ENCODE data around the gene KCNQ2. TPM values are rescaled to one million over a fixed set of nuclear protein-coding genes. Genes with fewer than 3 reads are reported as not detected.

Gene KCNQ2
- total and polyA plus RNA-seq, 5 experiments from 2014 or later: 0.30 to 0.49 TPM; not detected in 3

DNA sequence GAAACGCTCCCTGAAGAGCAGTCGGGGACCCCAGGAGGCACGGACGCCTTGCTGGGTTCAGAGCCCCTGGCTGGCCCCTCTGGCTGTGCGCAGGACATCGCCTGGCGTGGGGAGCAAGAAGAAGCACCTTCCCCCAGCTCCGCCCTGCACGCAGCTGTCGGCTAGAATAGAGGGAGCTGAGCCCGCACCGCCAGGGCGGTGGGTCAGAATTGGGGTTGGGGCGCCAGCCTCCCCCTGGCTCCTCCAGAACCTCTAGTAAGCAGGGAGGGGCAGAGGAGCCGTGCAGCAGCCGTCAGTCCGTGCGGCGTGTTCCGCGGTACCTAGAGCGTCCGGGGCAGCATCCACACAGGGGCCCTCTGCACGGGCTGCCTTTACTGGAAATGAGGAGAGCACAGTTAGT is 53.2 kb downstream of the KCNQ2 start:
- Mint-ChIP-seq H3K4me3 (no peak overlapping the region), H3K27ac (no peak overlapping the region), H3K4me1 (no peaks in the 10 kb centered on the region), H3K27me3 (peaks cover 0 to 17% (median 0%) of the 10 kb centered on the region in 5 donors), H3K36me3 (no peaks in the 10 kb centered on the region), H3K9me3 (no peaks in the 10 kb centered on the region)
- DNase-seq (no peak), ATAC-seq (no peak)
- POLR2A ChIA-PET: interaction anchor here (1.0 kb wide), 1 partner anchor 18 kb away, joined by 3 read pairs; no protein-coding TSS in a partner anchor

DNA sequence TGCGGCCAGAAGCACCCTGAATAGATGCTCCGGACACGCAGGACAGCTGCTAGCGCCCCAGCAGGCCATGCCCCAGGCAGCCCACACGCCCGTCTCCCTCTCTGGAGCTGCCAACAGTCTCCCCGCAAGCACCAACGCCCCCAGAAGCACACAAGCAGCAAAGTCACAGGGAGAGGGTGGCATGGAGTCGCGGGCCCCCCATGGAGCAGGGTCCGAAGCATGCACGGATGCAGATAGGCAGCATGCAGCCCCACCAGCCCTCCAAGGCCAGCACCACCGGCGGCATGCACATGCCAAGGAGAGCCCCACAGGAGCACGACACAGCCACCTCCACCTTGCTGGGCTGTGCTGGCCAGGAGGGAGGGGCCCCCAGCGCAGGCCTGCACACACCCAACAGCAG is 53.8 kb downstream of the KCNQ2 start:
- H3K36me3 Mint-ChIP-seq: no peaks in the 10 kb centered on the region
- H3K9me3 Mint-ChIP-seq: no peaks in the 10 kb centered on the region
- DNase-seq (no peak), ATAC-seq (no peak)
- POLR2A ChIA-PET: interaction anchor here (1.0 kb wide), 1 partner anchor 18 kb away, joined by 3 read pairs; no protein-coding TSS in a partner anchor
- peaks cover 0 to 17% (median 0%) of the 10 kb centered on the region in 5 donors for H3K27me3 Mint-ChIP-seq
- H3K27ac Mint-ChIP-seq: no peak overlapping the region
- H3K4me1 Mint-ChIP-seq: no peaks in the 10 kb centered on the region
- no peak overlapping the region for H3K4me3 Mint-ChIP-seq

DNA sequence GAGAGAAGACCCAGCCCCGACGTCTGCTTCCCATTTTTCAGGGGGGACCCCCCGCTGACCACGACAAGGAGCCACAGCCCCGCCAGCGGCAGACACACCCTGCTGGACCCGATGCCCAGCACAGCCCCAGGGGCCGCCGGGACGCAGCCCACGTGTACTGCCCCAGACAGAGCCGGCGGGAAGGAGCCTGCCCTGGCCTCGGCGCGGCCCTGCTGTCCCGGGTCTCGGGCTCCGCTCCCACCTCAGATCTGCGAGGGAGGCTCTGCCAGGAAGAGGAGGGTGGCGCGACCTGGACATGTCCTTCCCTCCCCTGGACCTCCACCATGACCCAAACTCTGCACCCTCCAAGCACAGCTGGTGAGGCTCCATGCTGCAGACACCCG is 54.7 kb downstream of the KCNQ2 start:
- Mint-ChIP-seq H3K4me3 (no peak overlapping the region), H3K4me1 (peaks cover 0 to 3% (median 1%) of the 10 kb centered on the region in 4 donors), H3K9me3 (no peaks in the 10 kb centered on the region), H3K27ac (no peak overlapping the region), H3K36me3 (no peaks in the 10 kb centered on the region), H3K27me3 (peaks cover 2 to 21% (median 4%) of the 10 kb centered on the region in 5 donors)
- no peak for DNase-seq
- ATAC-seq: no peak
- POLR2A ChIA-PET: no interaction called here

DNA sequence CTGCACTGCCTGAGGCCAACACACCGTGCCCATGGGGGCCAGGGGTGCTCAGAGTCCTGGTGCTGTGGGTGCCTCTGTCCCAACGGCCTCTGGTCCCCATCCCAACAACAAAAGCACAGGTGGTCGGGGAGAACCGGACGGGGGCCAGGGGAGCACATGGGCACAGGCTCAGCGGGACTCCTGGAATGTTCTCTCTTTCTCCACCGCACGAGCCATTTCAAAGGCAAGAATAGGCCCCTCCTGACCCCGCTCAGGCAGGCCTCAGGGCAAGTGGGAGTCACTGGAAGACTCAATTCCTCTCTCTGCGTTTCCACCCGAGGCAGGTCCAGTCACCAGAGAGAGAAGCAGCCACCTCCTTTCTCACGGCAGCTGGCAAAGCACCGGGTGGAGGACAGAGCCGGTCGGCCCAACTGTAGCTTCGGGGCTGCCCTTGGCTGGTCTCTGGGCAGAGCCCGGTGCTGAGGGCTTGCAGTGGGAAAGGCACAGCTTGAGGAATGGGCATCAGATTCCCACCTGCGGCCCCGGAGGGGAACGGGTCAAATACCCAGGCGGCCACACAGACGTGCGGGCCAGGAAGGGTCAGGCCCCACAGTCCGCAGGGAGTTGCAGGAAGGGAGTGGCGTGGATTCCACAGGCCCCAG is 55.2 kb downstream of the KCNQ2 start:
- Mint-ChIP-seq H3K4me3 (no peak overlapping the region), H3K27me3 (peaks cover 2 to 22% (median 4%) of the 10 kb centered on the region in 5 donors), H3K9me3 (no peaks in the 10 kb centered on the region), H3K27ac (peak overlapping the region in 1 of 10 donors; percentile 34), H3K4me1 (peaks cover 0 to 4% (median 1%) of the 10 kb centered on the region in 4 donors), H3K36me3 (no peaks in the 10 kb centered on the region)
- POLR2A ChIA-PET: no interaction called here
- ATAC-seq (no peak), DNase-seq (no peak)

DNA sequence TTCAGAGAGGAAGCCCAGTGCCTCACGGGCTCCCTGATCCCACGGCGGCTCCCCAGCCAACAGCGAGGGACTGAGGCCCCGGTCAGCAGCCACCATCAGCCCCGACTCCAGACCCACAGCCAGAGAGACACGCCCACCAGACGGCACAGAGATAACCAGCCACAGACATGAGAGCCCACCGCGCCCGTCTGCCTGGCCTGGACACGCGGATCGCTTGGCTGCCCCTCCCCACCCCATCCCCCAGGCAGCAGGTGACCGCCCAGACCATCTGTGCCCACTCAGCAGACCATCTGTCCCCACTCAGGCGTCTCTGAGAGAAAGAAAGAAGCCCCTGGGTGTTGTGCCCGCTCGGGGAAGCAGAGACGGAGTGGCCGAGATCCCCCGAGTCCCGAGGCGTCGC is 55.8 kb downstream of the KCNQ2 start:
- Mint-ChIP-seq H3K4me3 (no peak overlapping the region), H3K27ac (peak overlapping the region in 1 of 10 donors; percentile 34), H3K4me1 (peaks cover 0 to 4% (median 2%) of the 10 kb centered on the region in 4 donors), H3K9me3 (no peaks in the 10 kb centered on the region), H3K36me3 (no peaks in the 10 kb centered on the region), H3K27me3 (peaks cover 3 to 24% (median 4%) of the 10 kb centered on the region in 5 donors)
- POLR2A ChIA-PET: no interaction called here
- ATAC-seq (no peak), DNase-seq (no peak)

DNA sequence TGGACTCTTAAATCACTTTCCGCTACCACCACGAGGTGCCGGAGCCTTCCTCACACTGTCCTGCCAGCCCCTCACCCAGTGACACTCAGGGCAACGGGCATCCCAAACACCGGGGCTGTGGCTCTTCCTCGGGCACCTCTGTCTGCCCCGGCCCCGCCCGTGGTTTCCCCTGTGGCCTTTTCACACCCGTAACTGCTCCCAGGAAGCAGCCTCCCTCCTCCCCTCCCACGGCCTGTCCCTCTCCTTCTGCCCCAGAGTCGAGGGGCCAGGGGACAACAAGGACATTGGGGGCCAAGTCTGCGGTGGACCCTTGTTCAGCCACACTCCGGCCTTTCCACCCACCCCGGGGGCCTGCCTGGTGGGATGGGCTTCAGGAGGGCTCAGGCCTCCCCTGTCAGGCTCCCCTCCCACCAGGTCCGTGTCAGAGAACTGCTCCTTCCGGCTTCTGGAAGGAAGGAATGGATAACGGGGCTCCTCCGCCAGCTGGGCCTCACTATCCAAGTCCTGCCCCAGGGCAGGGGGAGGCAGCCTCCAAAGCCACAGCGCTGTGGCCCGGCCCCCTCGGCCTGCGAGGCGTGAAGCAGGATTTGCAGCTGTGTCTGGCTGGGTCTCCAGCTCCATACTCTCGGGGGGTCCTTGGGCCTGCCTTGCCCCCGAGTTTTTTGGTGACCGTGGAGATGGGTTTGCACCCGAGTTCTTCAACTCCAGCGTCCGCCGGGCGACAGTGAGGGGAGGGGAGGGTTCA is 56.6 kb downstream of the KCNQ2 start:
- H3K4me1 Mint-ChIP-seq: peaks cover 0 to 4% (median 3%) of the 10 kb centered on the region in 4 donors
- POLR2A ChIA-PET: no interaction called here
- DNase-seq: no peak
- ATAC-seq: no peak
- H3K9me3 Mint-ChIP-seq: no peaks in the 10 kb centered on the region
- no peak overlapping the region for H3K27ac Mint-ChIP-seq
- peaks cover 3 to 25% (median 4%) of the 10 kb centered on the region in 5 donors for H3K27me3 Mint-ChIP-seq
- H3K4me3 Mint-ChIP-seq: no peak overlapping the region
- H3K36me3 Mint-ChIP-seq: no peaks in the 10 kb centered on the region

DNA sequence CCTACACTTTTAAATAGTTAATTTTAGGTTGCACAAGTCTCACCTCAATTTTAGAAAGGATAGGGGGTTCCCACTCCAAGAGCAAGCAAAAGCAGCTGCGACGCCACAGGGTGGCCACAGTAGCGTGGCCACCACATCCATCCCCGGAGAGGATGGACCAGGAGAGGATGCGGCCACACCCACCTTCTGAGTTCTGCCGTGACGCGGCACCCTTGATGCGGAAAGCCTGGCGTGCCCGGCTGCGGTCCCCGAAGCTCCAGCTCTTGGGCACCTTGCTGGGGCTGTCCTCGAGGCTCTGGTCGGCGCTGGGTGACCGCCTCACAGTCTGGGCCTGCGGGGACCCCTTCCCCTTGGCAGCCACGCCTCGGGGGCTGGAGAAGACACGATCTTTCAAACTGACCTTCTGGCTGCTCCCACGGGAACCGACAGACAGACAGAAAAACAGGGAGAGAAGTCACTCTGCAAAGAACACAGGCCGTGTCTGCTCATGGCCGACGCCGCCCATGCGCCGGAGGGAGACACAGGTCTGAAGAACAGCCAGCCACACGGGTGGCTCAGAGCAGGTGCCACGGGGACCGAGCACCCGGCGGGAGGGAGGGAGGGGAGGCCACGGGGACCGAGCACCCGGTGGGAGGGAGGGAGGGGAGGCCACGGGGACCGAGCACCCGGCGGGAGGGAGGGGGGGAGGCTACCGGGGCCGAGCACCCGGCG is 57.6 kb downstream of the KCNQ2 start:
- no peaks in the 10 kb centered on the region for H3K9me3 Mint-ChIP-seq
- DNase-seq (no peak), ATAC-seq (no peak)
- no peaks in the 10 kb centered on the region for H3K36me3 Mint-ChIP-seq
- H3K27ac Mint-ChIP-seq: no peak overlapping the region
- H3K4me3 Mint-ChIP-seq: no peak overlapping the region
- H3K4me1 Mint-ChIP-seq: peaks cover 0 to 4% (median 3%) of the 10 kb centered on the region in 4 donors
- POLR2A ChIA-PET: no interaction called here
- peaks cover 3 to 25% (median 4%) of the 10 kb centered on the region in 5 donors for H3K27me3 Mint-ChIP-seq

DNA sequence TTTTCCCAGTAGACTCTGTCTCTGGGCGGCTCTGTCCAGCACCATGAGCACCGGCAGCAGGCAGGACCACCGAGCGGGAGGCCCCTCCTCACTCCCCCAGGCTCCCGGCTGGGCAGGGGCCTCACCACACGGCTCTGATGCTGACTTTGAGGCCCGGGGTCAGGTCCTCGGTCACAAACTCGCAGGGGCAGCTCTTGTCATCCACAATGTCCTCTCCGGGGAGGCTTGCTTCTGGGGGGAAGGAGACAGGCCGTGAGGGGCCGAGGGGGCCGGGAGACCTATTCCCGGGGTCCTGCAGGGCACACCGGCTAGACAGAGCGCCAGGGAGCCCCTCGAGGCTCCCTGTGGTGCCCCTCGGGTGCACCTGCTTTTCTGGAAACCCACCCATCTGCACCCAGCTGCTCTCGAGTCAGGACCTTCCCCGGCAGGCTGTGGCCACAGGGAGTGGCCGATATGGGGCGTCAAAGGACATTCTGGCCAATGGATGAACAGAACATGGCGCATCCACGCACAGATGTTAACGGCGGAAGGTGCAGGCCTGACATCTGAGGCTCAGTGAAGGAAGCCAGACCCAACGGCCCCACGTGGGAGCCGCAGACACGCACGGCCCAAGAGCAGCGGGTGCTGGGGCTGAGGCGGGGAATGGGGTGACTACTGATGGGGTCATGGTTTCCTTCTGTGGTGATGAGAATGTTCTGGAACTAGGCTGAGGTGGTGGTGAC is 58.3 kb downstream of the KCNQ2 start:
- H3K27ac Mint-ChIP-seq: no peak overlapping the region
- no peaks in the 10 kb centered on the region for H3K9me3 Mint-ChIP-seq
- ATAC-seq (no peak), DNase-seq (no peak)
- H3K36me3 Mint-ChIP-seq: no peaks in the 10 kb centered on the region
- H3K4me3 Mint-ChIP-seq: no peak overlapping the region
- H3K27me3 Mint-ChIP-seq: peaks cover 3 to 20% (median 4%) of the 10 kb centered on the region in 5 donors
- POLR2A ChIA-PET: no interaction called here
- peaks cover 0 to 6% (median 4%) of the 10 kb centered on the region in 4 donors for H3K4me1 Mint-ChIP-seq

DNA sequence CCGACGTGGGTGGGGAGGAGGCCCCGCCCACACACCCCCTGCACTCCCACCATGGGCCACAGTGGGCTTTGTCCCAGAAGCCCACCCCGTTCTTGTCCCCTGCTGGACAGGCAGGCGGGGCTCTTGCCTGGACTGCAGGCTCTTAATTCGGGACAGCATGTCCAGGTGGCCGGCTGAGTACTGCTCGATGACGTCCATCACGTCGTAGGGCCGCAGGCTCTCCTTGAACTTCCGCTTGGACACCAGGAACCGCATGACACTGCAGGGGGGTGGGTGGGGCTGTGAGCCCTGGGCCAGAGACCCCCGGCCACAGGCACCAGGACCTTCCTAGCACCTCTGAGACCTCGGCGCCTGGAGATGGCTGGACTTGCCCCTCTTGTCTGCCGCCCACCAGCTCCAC is 59.1 kb downstream of the KCNQ2 start:
- no peak for DNase-seq
- no peak for ATAC-seq
- no peaks in the 10 kb centered on the region for H3K9me3 Mint-ChIP-seq
- H3K27ac Mint-ChIP-seq: no peak overlapping the region
- peaks cover 3 to 18% (median 4%) of the 10 kb centered on the region in 5 donors for H3K27me3 Mint-ChIP-seq
- peaks cover 0 to 9% (median 5%) of the 10 kb centered on the region in 4 donors for H3K4me1 Mint-ChIP-seq
- no peaks in the 10 kb centered on the region for H3K36me3 Mint-ChIP-seq
- POLR2A ChIA-PET: no interaction called here
- no peak overlapping the region for H3K4me3 Mint-ChIP-seq

DNA sequence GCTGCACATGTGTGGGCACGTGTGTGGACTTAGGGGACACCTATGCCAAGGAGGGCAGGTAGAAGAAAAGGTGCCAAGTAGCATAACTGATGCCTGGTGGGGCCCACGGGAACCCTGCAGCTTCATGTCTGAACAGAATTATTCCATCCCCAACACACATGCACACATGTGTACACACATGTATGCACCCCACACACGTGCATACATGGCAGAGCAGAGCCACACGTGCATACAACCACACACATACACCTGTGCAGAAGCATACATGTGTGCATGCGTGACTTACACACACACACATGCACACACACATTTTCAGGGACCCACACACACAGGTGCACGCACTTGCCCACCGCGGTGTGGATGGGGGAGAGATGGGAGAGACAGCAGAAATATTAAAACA is 59.6 kb downstream of the KCNQ2 start:
- Mint-ChIP-seq H3K27ac (peak overlapping the region in 1 of 10 donors; percentile 56), H3K9me3 (no peaks in the 10 kb centered on the region), H3K36me3 (no peaks in the 10 kb centered on the region), H3K4me3 (no peak overlapping the region), H3K4me1 (peaks cover 0 to 9% (median 5%) of the 10 kb centered on the region in 4 donors), H3K27me3 (peaks cover 3 to 18% (median 4%) of the 10 kb centered on the region in 5 donors)
- POLR2A ChIA-PET: no interaction called here
- no peak for DNase-seq
- ATAC-seq: no peak

DNA sequence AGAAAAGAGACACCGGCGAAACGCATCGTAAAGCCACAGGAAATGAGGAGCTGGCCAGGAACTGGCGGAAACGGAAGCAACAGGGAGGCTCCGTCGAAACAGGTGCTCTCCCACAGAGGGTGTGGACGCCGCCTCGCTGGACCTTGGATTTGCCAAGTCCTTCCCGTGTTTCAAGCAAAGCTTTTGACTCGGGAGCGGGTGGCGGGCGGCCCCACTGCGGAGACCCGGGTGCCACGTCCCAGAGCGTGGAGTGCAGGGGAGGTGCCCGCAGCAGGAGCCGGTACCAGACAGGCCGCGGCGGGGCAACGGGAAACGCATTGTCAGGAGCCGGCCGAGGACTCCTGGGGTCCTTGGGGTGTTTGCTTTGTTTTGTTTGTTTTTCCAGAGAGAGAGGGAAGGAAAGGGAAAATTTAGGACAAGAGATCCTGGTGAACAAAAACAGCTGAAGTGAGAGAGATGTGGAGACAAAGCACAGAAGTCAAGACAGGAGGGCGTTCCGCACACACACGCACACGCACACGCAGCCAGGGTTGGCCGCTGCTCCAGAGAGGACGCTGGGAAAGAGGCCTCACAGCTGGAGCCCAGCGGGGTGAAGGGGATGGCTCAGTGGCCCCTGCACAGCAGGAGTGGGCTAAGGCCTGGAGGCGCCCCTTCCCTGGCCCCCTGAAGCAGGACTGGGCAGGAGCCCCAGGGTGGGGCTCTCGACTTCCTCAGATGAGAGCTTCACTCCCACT is 60.4 kb downstream of the KCNQ2 start:
- H3K4me1 Mint-ChIP-seq: peaks cover 0 to 9% (median 5%) of the 10 kb centered on the region in 4 donors
- H3K9me3 Mint-ChIP-seq: no peaks in the 10 kb centered on the region
- no peak for DNase-seq
- peak overlapping the region in 4 of 10 donors; percentile 16 to 26 (median 23) for H3K4me3 Mint-ChIP-seq
- POLR2A ChIA-PET: interaction anchor here (1.0 kb wide), 1 partner anchor 12 kb away, joined by 4 read pairs; no protein-coding TSS in a partner anchor
- H3K36me3 Mint-ChIP-seq: no peaks in the 10 kb centered on the region
- no peak for ATAC-seq
- H3K27ac Mint-ChIP-seq: peak overlapping the region in 2 of 10 donors; percentile 47 to 69
- peaks cover 3 to 18% (median 4%) of the 10 kb centered on the region in 5 donors for H3K27me3 Mint-ChIP-seq

All from naive thymus-derived CD8-positive, alpha-beta T cell (primary cell).